NCI-H510A (cell line): ENCODE data around the gene NFYA.

Experiments used
- DNase-seq: peaks from one replicate; lab custom pipeline; 2025; lab: John Stamatoyannopoulos, UW

The NFYA gene

DNA sequence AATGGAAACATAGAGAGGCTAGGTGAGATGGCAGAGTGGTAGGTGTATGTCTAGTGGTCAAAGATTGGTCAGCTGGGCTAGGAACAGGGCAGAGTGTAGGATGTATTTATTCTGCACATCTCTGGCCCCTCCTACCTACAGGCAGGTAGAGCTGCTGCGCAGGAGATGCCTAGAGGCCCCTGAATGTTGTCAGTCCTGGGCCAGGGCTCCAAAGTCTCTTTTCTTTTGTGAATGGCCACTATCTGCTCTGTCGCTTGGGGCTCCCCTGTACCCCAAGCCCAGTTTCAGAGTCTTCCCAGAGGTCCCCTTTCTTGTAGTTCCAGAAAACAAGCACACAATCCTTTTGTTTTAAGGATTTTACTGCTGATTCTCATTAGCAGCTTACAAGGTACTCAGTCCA is 25.5 kb upstream of the NFYA start:
- no peak for DNase-seq

GRCh38 chr6:41047745-41048732 is 24.7 kb upstream of the NFYA start:
- DNase-seq: no peak

- no peak for DNase-seq
Measured at GRCh38 chr6:41049521-41049920, 23.3 kb upstream of the NFYA start.

DNA sequence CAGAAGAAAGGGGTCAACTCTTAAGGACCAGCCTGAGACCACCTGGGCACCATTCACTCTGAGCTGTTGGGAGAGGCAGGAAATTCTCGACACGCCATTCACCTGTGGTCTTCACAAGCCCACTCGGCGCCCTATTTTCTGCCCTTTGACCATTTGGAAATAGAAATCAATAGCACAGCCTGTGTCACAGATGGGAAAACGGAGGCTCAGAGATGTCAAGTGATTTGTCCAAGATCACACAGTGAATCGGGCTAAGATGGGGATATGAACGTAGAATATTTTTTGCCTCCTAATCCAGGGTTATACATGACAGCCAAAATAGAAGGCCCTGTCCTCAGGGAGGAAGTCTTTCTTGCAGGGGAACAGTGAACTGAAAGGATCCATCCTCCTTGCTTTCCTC is 22.8 kb upstream of the NFYA start:
- no peak for DNase-seq

- DNase-seq: no peak
Measured at GRCh38 chr6:41050536-41050935, 22.2 kb upstream of the NFYA start.

- no peak for DNase-seq
Measured at GRCh38 chr6:41051873-41052272, 20.9 kb upstream of the NFYA start.

GRCh38 chr6:41053041-41053440 is 19.7 kb upstream of the NFYA start, which contains the start of gene APOBEC2:
APOBEC2 (plus strand) TSS chr6:41053202; CDS start chr6:41053348, 146 bp downstream.
- no peak for DNase-seq

- DNase-seq: no peak
Measured at GRCh38 chr6:41054511-41054910, 18.3 kb upstream of the NFYA start.

GRCh38 chr6:41055149-41055548 is 17.6 kb upstream of the NFYA start:
- no peak for DNase-seq

- no peak for DNase-seq
Measured at GRCh38 chr6:41056768-41057490, 15.8 kb upstream of the NFYA start.

- DNase-seq: no peak
Measured at GRCh38 chr6:41058783-41059181, 14.0 kb upstream of the NFYA start.

DNA sequence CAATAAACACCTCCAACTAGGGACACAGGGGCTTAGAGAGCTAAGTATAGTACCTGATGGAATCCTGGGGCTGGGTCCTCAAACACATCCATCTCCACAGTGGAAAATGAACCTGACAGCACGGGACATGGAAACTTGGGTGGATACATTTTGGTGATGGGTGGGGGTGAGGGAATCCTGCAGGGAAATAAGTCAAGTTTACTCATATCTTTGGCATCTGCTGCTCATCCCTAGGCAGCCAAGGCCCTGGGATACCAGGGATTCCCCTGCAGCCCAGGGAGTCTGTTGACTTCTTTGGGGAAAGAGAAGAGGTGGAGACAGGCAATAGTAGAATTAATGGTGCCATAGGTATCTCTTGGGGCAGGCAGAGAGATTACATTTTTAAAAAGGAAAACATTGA is 13.2 kb upstream of the NFYA start:
- DNase-seq: no peak

DNA sequence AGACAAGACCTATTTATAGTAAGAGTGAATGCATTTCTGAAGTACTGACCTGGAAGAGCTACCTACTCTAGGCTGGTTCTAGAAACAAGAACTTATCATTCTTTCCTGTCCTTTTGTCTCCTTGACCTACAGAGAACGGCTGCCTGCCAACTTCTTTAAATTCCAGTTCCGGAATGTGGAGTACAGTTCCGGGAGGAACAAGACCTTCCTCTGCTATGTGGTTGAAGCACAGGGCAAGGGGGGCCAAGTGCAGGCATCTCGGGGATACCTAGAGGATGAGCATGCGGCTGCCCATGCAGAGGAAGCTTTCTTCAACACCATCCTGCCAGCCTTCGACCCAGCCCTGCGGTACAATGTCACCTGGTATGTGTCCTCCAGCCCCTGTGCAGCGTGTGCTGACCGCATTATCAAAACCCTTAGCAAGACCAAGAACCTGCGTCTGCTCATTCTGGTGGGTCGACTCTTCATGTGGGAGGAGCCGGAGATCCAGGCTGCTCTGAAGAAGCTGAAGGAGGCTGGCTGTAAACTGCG is 11.5 kb upstream of the NFYA start:
- DNase-seq: no peak

- DNase-seq: no peak
Measured at GRCh38 chr6:41062056-41062455, 10.7 kb upstream of the NFYA start.

- DNase-seq: no peak
Measured at GRCh38 chr6:41063884-41064285, 8.9 kb upstream of the NFYA start.

DNA sequence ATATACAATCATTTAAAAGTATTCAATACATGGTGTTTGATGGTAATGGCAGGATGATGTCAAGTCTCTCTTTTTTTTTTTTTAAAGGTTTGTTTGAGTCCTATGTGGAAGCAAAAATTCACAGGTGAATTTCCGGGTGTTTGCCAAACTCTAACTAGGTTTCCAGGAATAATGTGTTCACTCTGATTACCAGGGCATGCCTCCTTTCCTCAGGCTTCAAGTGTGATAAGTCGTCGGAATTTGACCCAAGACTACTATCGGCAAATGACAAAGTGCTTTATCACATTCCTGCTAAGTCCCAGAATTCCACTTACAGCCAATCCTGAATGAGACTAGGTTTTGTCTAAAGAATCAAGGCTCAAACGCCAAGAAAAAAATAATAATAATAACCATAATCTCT is 7.9 kb upstream of the NFYA start:
- no peak for DNase-seq

GRCh38 chr6:41065550-41066026 is 7.2 kb upstream of the NFYA start:
- no peak for DNase-seq

GRCh38 chr6:41066867-41067304 is 5.9 kb upstream of the NFYA start:
- DNase-seq: no peak

GRCh38 chr6:41071501-41071922 is 1.3 kb upstream of the NFYA start:
- DNase-seq: peak; percentile 65

DNA sequence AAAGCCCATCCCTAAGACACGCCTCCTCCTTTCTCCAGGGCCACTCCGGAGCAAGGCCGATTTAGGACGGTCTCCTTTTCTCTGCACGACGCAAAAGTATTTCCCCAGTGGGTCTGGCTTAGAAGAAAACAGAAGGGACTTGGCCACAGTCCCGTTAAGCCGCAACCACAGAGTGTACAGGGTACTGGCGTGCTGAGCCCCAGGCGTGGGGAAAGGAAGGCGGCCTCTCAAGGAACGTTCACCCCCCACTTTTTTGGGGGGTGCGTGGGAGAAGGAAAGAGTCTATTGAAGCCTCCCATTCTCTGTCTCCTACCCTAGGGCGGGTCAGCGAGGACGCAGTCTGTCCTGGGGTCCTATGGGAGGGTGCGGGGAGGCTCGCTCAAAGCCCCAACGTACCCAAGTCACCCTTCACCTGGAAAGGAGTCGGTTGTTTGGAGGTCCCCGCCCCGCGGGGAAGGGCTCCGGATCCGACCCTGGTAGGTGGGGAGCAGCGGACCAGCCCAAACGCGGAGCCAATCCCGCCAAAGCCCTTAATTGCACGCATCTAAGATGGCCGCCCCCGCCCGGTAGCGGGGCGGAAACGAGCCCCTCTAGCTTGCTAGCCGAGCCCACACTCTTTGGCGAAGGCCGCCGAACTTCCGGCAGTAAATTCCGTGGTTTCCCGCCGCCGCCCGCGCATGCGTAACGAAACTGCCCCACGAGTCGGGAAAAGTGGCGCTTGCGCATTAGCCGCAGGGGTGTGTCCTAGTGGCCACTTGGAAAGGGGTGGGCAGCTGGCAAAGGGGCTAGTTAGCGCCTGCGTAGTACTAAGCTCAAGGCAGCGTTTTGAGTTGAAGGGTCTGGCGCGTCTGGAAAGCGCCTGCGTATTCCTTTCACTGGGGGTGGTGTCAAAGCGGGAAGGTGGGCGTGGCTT is 595 bp upstream of the NFYA start, which contains the start of gene OARD1:
TSS of gene OARD1 (minus strand) at position 434 of the 913 bp plus-strand sequence. CDS start 722 bp downstream, outside the sequence.
- DNase-seq: peak; percentile 100
